ENCODE results near the gene PAX9. TPM values are rescaled to one million over a fixed set of nuclear protein-coding genes. Genes with fewer than 3 reads are reported as not detected.

Gene PAX9
- total and polyA plus RNA-seq, 2 of the 13 experiments (the other 11 are each of a cell fraction or from before 2014, with no cell fraction given) = 0.03 TPM; not detected in 1

DNA sequence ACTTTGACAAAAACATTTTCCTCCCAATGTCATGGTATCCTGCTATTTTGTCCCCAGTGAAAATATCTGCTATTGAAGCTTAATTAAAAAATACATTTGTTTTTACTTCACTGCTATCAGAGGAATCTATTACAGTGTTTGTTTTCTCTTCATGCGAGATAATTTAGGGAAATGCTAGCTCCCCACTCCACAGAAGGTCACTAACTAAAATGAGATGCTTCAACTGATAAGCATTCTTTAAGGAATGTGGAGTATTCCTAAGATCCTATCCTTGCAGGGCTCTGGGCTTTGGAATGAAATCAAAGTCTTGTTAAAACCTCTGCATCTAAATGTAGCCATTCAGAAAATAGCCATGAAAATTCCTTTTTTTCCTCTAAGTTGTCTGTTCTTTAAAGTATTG is 39.5 kb downstream of the PAX9 start:
- POLR2A ChIA-PET = no interaction called here

More for the DNA sequence above, 39.5 kb downstream of the PAX9 start:
- no peak overlapping the region for H3K4me3 ChIP-seq (replicated peaks in 1 of 3; ENCODE audit: insufficient read depth in 1 of 3, low read depth in 2 of 3, low read length in 3 of 3)
- DNase-seq (ENCODE audit: low spot score) = no peak
- H3K9ac ChIP-seq (ENCODE audit: insufficient read depth, low read depth, low read length) = no peak overlapping the region
- ATAC-seq = no peak
- no peaks in the 10 kb centered on the region for H3K9me3 ChIP-seq (ENCODE audit: low read length)
- BruUV-seq (replicated peaks) = no TSS peak
- H3K4me1 ChIP-seq (ENCODE audit: insufficient read depth, low read length) = no peaks in the 10 kb centered on the region; the same call in 1 of the 2 replicates
- H3K79me2 ChIP-seq (ENCODE audit: insufficient read depth, low read length) = no peaks in the 10 kb centered on the region
- H3K27me3 ChIP-seq (ENCODE audit: control insufficient read depth in 1 of 2, insufficient read depth in 2 of 2, low read length in 2 of 2) = no peaks in the 10 kb centered on the region
- CTCF ChIA-PET (ENCODE audit: low intra/inter-chr PET ratio, low total read pairs) = no interaction called here
- intact Hi-C loops (cut with micrococcal nuclease; ENCODE audit: unreplicated experiment) (no loop called here), in situ Hi-C loops (cut with HindIII; ENCODE audit: extremely low pct_ligation_motif_present, low pct_unique_long_range_greater_than_20kb) (no loop called here)
- no peak for FAIRE-seq
- no peak overlapping the region for H3K27ac ChIP-seq (ENCODE audit: extremely low read length, insufficient read depth, low read length)
- no peaks in the 10 kb centered on the region for H3K36me3 ChIP-seq (replicated peaks in 1 of 2; ENCODE audit: control insufficient read depth in 1 of 2, insufficient read depth in 2 of 2, low read length in 2 of 2)
- H3K4me2 ChIP-seq (ENCODE audit: low read depth, low read length) = no peak overlapping the region
- no peak overlapping the region for H2AFZ ChIP-seq (ENCODE audit: low read length)
- 15% methylated on average over 1 of the region's 1 CpG for WGBS (ENCODE audit: low lambda C conversion rate)
- H4K20me1 ChIP-seq (ENCODE audit: insufficient read depth, low read length) = no peaks in the 10 kb centered on the region
- TF ChIP-seq ZNF432 (CRISPR knock-in tag; IDR thresholded peaks at IDR 0.05; ENCODE audit: borderline replicate concordance) (no peak), MEIS1 (CRISPR knock-in tag; IDR thresholded peaks at IDR 0.05; ENCODE audit: borderline replicate concordance) (no peak), ZFP90 (CRISPR knock-in tag; IDR thresholded peaks at IDR 0.05; ENCODE audit: borderline replicate concordance) (no peak), JUND (CRISPR knock-in tag; IDR thresholded peaks at IDR 0.05) (no peak), SMC3 (IDR thresholded peaks at IDR 0.05; ENCODE audit: low read length) (no peak), CREB1 (IDR thresholded peaks at IDR 0.05) (no peak), CREB1 (CRISPR knock-in tag; IDR thresholded peaks at IDR 0.05) (no peak)
- TF ChIP-seq, protein P1, sequence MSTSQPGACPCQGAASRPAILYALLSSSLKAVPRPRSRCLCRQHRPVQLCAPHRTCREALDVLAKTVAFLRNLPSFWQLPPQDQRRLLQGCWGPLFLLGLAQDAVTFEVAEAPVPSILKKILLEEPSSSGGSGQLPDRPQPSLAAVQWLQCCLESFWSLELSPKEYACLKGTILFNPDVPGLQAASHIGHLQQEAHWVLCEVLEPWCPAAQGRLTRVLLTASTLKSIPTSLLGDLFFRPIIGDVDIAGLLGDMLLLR (CRISPR knock-in tag; IDR thresholded peaks at IDR 0.05) = no peak
- TF ChIP-seq, protein P2, sequence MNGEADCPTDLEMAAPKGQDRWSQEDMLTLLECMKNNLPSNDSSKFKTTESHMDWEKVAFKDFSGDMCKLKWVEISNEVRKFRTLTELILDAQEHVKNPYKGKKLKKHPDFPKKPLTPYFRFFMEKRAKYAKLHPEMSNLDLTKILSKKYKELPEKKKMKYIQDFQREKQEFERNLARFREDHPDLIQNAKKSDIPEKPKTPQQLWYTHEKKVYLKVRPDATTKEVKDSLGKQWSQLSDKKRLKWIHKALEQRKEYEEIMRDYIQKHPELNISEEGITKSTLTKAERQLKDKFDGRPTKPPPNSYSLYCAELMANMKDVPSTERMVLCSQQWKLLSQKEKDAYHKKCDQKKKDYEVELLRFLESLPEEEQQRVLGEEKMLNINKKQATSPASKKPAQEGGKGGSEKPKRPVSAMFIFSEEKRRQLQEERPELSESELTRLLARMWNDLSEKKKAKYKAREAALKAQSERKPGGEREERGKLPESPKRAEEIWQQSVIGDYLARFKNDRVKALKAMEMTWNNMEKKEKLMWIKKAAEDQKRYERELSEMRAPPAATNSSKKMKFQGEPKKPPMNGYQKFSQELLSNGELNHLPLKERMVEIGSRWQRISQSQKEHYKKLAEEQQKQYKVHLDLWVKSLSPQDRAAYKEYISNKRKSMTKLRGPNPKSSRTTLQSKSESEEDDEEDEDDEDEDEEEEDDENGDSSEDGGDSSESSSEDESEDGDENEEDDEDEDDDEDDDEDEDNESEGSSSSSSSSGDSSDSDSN (CRISPR knock-in tag; IDR thresholded peaks at IDR 0.05) = no peak

Measured in HepG2 (cell line).